BLaER1 (cell line): ENCODE measurements around the gene CCNY.
A peak's percentile ranks its signal among the peaks of the same experiment; 100 is the strongest.

Experiments
- H3K27ac ChIP-seq: shearing (Covaris generic); formaldehyde crosslinking; 2 replicates; pipeline ENCODE4 v1.8.1; 2022
- H3K27me3 ChIP-seq: shearing (Covaris generic); formaldehyde crosslinking; 2 replicates; pipeline ENCODE4 v1.8.1; 2022
- H3K36me3 ChIP-seq: shearing (Covaris generic); formaldehyde crosslinking; 2 replicates; pipeline ENCODE4 v1.8.1; 2022
- H3K4me1 ChIP-seq: shearing (Covaris generic); formaldehyde crosslinking; 2 replicates; pipeline ENCODE4 v1.8.1; 2022
- H3K4me2 ChIP-seq: shearing (Covaris generic); formaldehyde crosslinking; 2 replicates; pipeline ENCODE4 v1.8.1; 2022
- H3K4me3 ChIP-seq: shearing (Covaris generic); formaldehyde crosslinking; 2 replicates; pipeline ENCODE4 v1.8.1; 2022
- H3K9ac ChIP-seq: shearing (Covaris generic); formaldehyde crosslinking; 2 replicates; pipeline ENCODE4 v1.8.1; 2022
- H3K9me3 ChIP-seq: shearing (Covaris generic); formaldehyde crosslinking; 2 replicates; pipeline ENCODE4 v1.8.1; 2022
- H4K20me1 ChIP-seq: shearing (Covaris generic); formaldehyde crosslinking; 2 replicates; pipeline ENCODE4 v1.8.1; 2022
- Cebpa-rat ChIP-seq: shearing (Covaris generic); IDR thresholded peaks from 2 replicates; pipeline ENCODE4 v1.8.1; 2022

Gene CCNY

DNA sequence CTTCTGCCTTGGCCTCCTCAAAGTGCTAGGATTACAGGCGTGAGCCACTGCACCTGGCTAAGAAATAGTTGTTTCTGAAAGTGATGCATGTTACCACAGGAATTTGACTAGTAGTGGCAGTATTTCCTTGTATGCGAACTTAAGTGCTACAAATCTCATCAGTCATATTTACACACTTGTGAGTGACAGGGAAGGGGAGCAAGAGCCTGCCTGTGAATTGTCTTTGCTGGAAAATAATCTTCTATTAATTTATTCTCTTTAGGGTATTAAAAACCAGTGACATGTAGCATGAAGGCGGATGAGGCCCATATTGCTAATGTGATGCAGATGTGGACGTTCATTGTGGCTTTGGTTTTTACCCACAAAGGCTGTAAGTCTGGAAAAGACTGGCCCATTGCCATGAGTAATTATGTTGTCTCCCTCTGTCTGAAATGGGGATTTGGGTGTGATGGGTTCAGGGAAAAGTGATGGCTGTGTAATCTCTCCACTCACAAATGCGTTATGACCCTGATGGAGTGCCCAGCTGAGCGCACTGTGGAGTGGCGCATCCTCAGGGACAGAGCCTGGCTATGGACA is 97.6 kb downstream of the CCNY start:
- Histone ChIP-seq H4K20me1 (peaks cover 24% of the 10 kb centered on the region; the same call in 1 of the 2 replicates), H3K4me2 (no peak overlapping the region)

DNA sequence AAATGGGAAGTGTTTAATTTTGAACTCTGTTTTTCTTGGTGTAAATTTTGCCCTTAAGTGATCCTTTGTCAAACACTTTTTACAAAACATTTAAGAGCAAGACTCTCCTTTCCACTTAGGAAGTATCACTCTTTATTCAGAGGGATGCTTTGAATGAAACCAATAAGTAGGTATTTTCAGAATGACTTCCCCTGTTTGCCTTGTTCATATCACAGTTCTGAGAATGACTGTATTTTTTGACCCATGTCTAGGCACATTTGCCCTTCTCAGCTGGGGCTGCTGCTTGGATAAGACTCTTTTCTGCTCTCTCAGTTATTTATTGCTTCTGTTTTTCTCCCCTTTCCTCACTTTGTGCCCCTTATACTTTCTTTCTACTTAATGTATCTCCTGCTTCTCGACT is 98.2 kb downstream of the CCNY start:
- TF ChIP-seq Cebpa-rat, result no peak
- H3K4me2 ChIP-seq, result no peak overlapping the region
- no peak overlapping the region for H3K27ac ChIP-seq
- H3K27me3 ChIP-seq, result no peaks in the 10 kb centered on the region
- H3K4me1 ChIP-seq, result peaks cover 9% of the 10 kb centered on the region
- H4K20me1 ChIP-seq, result peaks cover 24% of the 10 kb centered on the region; the same call in 1 of the 2 replicates
- H3K9ac ChIP-seq, result no peak overlapping the region
- H3K4me3 ChIP-seq, result no peak overlapping the region
- peaks cover 50% of the 10 kb centered on the region for H3K36me3 ChIP-seq
- peaks cover 64% of the 10 kb centered on the region for H3K9me3 ChIP-seq

More for the DNA sequence above, 97.6 kb downstream of the CCNY start:
- H3K9me3 ChIP-seq, result peaks cover 61% of the 10 kb centered on the region
- no peaks in the 10 kb centered on the region for H3K27me3 ChIP-seq
- peaks cover 47% of the 10 kb centered on the region for H3K36me3 ChIP-seq
- no peak overlapping the region for H3K4me3 ChIP-seq
- H3K4me1 ChIP-seq, result peaks cover 9% of the 10 kb centered on the region
- H3K9ac ChIP-seq, result no peak overlapping the region
- no peak overlapping the region for H3K27ac ChIP-seq
- no peak for TF ChIP-seq Cebpa-rat

DNA sequence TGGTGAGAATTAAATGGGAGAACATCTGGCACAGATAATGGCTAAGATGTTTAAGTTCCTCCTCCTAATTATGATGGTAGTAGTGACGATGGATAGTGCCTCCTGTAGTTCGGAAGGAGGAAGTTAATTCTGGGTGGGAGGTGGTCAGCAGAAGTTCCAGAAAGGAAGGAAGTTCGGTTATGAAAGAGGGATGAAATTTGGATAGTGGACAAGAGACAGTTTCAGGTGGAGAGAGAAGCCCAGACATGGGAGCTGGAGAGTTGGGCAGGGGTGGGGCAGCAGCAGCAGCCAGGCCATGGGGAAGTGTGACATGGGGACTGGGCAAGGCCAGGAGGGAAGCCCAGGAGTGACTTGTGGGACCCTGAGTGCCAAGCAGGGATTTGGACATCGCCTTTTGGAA is 99.5 kb downstream of the CCNY start:
- H3K36me3 ChIP-seq, result peaks cover 61% of the 10 kb centered on the region
- no peaks in the 10 kb centered on the region for H3K27me3 ChIP-seq
- no peak overlapping the region for H3K4me3 ChIP-seq
- peaks cover 24% of the 10 kb centered on the region; the same call in 1 of the 2 replicates for H4K20me1 ChIP-seq
- peaks cover 73% of the 10 kb centered on the region for H3K9me3 ChIP-seq
- H3K4me2 ChIP-seq, result no peak overlapping the region
- no peak overlapping the region for H3K9ac ChIP-seq
- no peak for TF ChIP-seq Cebpa-rat
- H3K27ac ChIP-seq, result no peak overlapping the region
- peaks cover 9% of the 10 kb centered on the region for H3K4me1 ChIP-seq

DNA sequence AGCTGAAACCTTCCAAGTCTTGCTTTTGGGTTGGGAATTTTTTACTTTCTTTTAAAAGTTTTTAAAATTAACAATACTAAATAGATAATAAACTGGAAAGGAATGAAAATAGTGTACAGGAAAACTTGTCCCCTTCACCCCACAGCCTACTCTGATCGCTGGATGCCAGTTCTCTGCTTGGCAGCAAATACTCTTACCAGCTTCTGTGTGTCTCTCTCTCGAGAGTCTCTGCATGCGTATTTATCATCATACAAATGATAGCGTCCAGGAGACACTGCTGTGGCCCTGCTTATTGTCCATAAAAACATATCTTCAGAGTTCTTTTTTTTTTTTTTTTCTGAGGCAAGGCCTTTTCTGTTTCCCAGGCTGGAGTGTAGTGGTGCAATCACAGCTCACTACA is 101.5 kb downstream of the CCNY start:
- Histone ChIP-seq H4K20me1 (peaks cover 17% of the 10 kb centered on the region; the same call in 1 of the 2 replicates), H3K27ac (no peak overlapping the region), H3K9ac (no peak overlapping the region), H3K4me2 (no peak overlapping the region), H3K4me3 (no peak overlapping the region), H3K36me3 (peaks cover 70% of the 10 kb centered on the region), H3K9me3 (peaks cover 92% of the 10 kb centered on the region), H3K27me3 (no peaks in the 10 kb centered on the region), H3K4me1 (peaks cover 9% of the 10 kb centered on the region)
- no peak for TF ChIP-seq Cebpa-rat

DNA sequence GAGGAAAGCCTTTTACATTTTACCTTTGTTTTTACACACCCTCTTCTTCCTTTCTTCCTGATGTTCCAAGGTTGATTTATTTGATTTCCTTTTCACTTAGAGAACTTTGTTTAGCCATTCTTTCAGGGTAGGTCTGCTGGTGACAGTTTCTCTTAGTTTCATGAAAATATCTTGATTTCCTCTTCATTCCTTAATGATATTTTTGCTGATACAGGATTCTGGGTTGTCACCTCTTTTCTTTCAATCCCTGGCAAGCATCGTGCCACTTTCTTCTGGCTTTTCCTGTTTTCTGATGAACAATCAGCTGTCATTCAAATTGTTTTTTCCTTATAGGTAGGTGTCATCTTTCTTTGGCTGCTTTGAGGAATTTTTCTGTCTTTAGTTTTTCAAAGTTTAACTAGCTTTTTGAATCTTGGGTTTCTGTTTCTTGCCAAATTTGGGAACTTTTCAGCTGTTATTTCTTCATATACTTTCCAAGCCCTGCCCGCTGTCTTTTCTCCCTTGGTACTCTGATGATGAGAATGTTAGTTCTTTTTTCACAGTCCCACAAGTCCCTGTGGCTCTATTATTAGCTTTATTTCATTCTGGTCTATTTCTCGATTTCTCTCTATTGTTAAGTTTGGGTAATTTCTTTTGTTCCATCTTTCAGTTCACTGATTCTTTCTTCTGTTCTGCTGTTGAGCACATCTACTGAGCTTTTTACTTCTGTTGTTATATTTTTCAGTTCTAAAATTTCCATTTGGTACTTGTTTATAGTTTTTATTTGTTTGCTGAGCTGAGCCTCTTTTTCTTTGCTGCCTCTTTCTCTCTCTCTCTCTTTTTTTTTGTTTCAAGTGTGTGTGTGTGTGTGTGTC is 102.6 kb downstream of the CCNY start:
- Histone ChIP-seq H3K4me1 (peaks cover 4% of the 10 kb centered on the region), H3K9ac (no peak overlapping the region), H3K36me3 (peaks cover 74% of the 10 kb centered on the region), H3K4me3 (no peak overlapping the region), H3K27ac (no peak overlapping the region), H4K20me1 (peaks cover 12% of the 10 kb centered on the region; the same call in 1 of the 2 replicates), H3K4me2 (no peak overlapping the region), H3K9me3 (peaks cover 99% of the 10 kb centered on the region), H3K27me3 (no peaks in the 10 kb centered on the region)
- no peak for TF ChIP-seq Cebpa-rat

DNA sequence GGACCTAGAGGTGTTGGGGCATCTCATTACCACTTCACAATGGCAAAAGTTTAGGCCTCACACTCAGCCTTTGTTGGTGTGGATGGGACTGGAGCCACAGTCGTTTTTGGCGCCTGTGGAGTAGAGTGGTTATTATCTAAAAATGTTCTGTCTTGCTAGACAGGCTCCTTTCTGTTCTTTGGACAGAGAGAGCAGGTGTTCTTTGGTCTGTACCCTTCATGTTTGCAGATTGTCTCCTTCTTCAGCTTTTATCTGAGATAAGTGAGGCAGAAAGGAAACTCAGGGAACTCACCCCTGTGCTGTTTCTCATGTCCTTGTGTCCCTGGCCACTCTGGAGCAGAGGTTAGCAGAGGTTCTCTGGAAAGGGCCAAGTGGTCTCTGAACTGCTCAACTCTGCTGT is 103.7 kb downstream of the CCNY start:
- no peak overlapping the region for H3K27ac ChIP-seq
- peaks cover 76% of the 10 kb centered on the region for H3K36me3 ChIP-seq
- H3K9ac ChIP-seq, result no peak overlapping the region
- peaks cover 99% of the 10 kb centered on the region for H3K9me3 ChIP-seq
- H3K4me2 ChIP-seq, result no peak overlapping the region
- peaks cover 2% of the 10 kb centered on the region; the same call in 1 of the 2 replicates for H4K20me1 ChIP-seq
- no peak overlapping the region for H3K4me3 ChIP-seq
- peaks cover 4% of the 10 kb centered on the region for H3K4me1 ChIP-seq
- no peaks in the 10 kb centered on the region for H3K27me3 ChIP-seq
- TF ChIP-seq Cebpa-rat, result no peak

DNA sequence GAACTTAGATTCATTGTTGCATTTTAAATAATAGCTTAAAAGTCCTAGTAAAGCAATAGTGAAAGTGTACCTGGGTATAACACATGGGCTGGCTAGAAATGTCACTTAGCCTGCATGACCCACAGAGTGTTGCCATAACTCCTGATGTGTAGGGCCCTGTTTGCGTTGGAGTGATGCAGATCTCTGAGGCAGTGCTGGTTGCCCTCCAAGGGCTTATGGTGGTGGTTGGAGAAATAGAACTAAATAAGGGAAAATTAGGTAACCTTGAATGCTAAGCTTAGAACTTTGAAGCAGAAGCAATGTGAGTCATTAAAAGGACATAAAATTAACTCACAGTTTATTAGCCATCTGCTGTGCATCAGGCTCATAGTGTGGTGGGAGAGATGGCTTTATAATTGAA is 105.7 kb downstream of the CCNY start:
- Histone ChIP-seq H3K36me3 (peaks cover 57% of the 10 kb centered on the region), H4K20me1 (no peaks in the 10 kb centered on the region), H3K4me2 (no peak overlapping the region), H3K4me1 (peaks cover 24% of the 10 kb centered on the region), H3K9ac (no peak overlapping the region), H3K9me3 (peaks cover 84% of the 10 kb centered on the region), H3K4me3 (no peak overlapping the region), H3K27me3 (no peaks in the 10 kb centered on the region), H3K27ac (no peak overlapping the region)
- no peak for TF ChIP-seq Cebpa-rat

DNA sequence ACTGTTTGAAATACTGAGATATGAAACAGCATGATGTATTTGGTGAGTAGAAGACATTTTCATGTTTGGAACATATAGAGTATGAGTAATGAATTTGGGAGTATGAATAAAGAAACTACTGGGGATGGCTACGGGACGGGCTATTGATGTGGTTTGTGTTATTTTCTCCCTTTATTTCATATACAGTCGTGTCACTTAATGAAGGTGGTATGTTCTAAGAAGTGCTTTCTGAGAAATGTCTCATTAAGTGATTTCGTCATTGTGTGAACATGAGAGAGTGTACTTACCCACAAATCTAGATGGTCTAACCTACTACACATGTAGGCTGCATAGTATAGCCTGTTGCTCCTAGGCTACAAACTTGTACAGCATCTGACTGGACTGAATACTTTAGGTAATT is 106.3 kb downstream of the CCNY start:
- Histone ChIP-seq H3K4me3 (no peak overlapping the region; the same call in 1 of the 2 replicates), H3K4me2 (no peak overlapping the region), H3K27me3 (no peaks in the 10 kb centered on the region), H3K36me3 (peaks cover 51% of the 10 kb centered on the region), H3K27ac (no peak overlapping the region), H3K9ac (no peak overlapping the region), H4K20me1 (no peaks in the 10 kb centered on the region), H3K9me3 (peaks cover 79% of the 10 kb centered on the region), H3K4me1 (peaks cover 29% of the 10 kb centered on the region)
- no peak for TF ChIP-seq Cebpa-rat

DNA sequence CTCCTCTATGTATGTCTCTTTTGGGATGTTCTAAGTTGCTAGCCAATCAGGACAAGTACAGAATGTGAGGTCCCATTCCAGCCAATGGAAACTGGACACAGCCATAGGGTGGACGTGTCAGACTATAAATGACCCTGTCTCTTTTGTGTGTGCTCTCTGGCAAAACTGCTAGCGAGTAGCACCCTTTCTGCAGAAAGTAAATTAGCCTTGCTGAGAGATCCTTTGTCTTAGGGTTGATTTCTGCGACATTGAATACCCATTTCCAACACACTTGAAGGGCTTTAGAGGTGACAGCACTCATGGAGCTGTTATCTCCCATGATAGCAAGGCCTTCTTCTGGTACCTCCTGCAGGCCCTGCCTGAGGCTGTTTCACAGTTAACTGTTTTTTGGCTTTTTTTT is 107.5 kb downstream of the CCNY start:
- no peak overlapping the region for H3K4me2 ChIP-seq
- H3K9me3 ChIP-seq, result peaks cover 66% of the 10 kb centered on the region
- no peaks in the 10 kb centered on the region for H3K27me3 ChIP-seq
- H3K9ac ChIP-seq, result no peak overlapping the region
- no peaks in the 10 kb centered on the region; the same call in 1 of the 2 replicates for H4K20me1 ChIP-seq
- peak overlapping the region; percentile 40 for H3K4me3 ChIP-seq
- no peak for TF ChIP-seq Cebpa-rat
- H3K4me1 ChIP-seq, result peaks cover 42% of the 10 kb centered on the region
- no peak overlapping the region for H3K27ac ChIP-seq
- peaks cover 43% of the 10 kb centered on the region for H3K36me3 ChIP-seq
